Eye (tissue), 1 donor: ENCODE results near the gene ADCY9.

ENCODE experiments used
- DNase-seq: peaks from one replicate; pipeline ENCODE4 v3.0.0-alpha.2; 2015

Gene ADCY9

DNA sequence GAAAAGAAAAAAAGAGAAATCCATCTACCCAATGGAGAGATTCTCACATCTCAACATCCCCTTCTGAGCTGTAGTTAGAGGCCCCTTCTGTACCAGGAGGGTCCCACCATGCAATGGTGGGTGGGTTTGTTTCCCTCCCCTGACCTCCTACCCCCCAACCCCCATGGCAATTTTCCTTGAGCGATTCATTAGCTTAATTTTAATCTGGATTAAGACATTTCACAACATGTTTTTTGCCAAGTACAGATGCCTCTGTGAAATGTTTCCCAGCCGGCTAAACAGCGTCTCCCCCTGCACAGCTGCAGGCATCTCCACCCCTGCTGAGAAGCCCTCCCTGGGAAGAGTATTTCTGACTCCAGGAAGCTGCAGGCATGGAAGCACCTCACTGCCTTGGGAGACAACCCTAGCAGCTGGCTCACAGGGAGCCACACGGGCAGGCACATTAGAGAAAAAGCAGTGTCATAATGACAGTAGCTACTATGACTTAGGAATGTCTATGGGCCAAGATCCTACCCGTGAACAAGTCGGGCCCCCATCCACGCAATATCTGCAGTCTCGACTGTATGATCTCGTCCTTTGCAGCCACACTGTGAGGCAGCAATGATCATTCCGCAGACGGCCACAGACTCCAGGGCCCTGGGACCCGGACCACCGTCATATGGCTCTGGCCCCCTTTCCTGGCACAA, 117.3 kb downstream of the ADCY9 start:
- peak; percentile 64 for DNase-seq

- no peak for DNase-seq
Measured at GRCh38 chr16:3997231-3997841, 118.9 kb downstream of the ADCY9 start.

DNA sequence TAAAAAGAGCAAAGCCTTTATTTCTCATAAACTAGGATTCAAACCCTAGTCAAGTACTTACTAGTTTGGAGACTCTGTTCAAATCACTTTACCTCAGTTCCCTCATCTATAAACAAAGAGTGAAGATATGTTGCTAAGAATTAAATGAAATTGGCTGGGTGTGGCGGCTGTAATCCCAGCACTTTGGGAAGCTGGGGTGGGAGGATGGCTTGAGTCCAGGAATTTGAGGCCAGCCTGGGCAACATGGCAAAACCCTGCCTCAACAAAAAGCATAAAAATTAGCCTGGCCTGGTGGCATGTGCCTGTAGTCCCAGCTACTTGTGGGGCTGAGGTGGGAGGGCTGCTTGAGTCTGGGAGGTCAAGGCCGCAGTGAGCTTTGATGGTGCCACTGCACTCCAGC, 121.2 kb downstream of the ADCY9 start:
- DNase-seq = no peak

GRCh38 chr16:3993052-3993785, 123.0 kb downstream of the ADCY9 start:
- no peak for DNase-seq

DNA sequence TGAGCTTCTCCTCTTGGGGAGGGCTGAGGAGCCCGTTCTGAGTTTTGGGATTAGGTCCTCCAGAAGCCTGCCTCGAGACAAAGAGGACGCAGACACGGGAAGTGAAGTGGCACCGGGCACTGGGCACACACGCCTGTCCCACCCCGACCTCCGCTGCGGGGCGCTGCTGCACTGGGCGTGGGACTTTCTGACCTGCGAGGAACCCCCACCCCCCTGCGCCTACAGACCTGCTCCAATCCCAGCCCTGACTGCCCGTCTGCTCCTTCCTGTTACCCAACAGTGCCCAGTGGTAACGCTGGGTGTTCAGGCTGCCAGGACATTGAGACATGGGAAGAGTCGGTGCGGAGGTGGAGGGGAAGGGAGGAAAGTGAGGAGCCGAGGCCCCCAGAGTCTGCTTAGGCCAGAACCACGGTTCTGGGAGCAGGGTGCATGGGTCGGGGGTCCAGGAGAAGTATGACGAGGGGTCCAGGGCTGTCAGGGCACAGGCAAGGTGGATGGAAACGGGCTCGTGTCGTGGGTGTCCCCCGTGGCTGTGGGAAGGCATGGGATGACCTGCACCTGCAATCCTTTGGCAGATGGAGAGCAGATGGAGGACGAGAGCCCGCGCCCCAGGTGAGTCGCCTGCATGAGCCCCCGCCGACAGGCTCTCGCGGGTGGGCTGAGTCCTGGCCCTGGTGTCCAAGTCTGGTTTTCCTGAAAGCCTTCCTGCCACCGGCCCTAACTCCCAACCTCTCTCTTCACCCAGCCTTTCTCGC, 123.8 kb downstream of the ADCY9 start:
- no peak for DNase-seq

GRCh38 chr16:3988824-3989223, 127.4 kb downstream of the ADCY9 start:
- DNase-seq = no peak

- DNase-seq = no peak
Measured at GRCh38 chr16:3988011-3988410, 128.2 kb downstream of the ADCY9 start.

GRCh38 chr16:3987231-3987630, 129.0 kb downstream of the ADCY9 start:
- no peak for DNase-seq

GRCh38 chr16:3986235-3986544, 130.1 kb downstream of the ADCY9 start:
- no peak for DNase-seq

DNA sequence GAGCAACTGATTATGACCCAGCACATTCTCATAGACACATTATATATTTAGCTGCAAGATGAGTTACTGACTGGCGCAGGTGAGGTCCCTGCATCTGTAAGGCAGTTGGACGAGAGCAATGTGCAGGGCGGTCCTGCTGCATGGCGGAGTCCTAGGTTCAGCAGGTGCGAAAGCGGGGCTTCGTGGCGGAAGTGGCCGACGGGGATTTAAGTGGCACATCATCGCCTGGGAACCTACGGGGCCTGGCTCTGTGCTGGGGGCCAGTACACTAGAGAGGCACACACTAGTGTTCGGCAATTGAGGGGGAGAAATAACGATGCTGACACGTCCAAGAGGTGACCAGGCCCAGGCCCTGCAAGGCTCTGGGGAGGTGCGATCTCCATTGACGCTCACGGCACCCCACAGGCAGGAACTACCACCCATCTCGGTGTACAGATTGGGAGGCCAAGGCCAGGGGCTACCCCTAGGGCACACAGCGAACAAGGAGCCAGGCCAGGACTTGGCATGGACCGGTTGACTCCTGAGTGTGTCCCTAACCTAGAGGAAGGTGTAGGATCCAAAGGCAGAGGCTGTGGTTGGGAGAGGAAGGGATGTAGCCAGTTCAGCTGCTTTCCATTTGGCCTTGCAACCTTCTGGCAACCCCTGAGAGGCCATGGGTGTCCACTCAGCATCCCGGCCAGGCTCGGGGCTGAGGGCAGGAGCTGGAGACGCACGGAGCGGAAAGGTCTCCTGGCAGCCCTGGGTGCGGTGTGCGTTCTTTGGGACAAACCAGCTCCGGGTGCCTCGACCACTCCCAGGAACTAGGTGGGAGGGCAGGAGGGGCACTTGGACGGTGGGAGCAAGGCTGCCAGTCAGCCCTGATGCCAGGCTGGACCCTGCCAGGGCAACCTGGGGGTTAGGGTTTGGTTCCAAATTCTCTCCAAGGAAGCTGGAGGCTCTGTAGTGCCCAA, 131.9 kb downstream of the ADCY9 start:
- no peak for DNase-seq

DNA sequence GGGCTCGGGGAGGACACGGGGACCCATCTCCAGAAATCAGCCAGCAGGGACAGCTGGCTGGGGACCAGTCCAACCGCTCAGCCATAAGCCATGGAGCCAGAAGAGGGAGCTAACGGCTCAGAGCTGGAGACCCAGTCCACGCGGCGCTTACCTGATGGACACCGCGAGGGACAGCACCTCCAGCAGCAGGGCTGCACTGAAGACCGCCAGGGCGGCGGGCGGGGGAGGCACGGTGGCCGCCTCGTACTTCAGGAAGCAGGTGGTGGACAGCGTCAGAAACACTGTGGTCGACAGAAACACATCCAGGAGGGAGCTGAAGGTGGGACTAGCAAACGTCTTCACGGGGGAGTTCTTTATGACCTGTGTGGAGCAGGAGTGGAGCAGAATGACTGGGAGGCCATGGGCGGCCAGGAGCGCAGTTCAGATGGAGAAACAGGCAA, 133.1 kb downstream of the ADCY9 start:
- peak; percentile 85 for DNase-seq

- DNase-seq = no peak
Measured at GRCh38 chr16:3982216-3982615, 134.0 kb downstream of the ADCY9 start.

GRCh38 chr16:3980253-3981111, 135.8 kb downstream of the ADCY9 start:
- peak; percentile 78 for DNase-seq

GRCh38 chr16:3979518-3979917, 136.7 kb downstream of the ADCY9 start:
- no peak for DNase-seq

- DNase-seq = no peak
Measured at GRCh38 chr16:3979070-3979469, 137.2 kb downstream of the ADCY9 start.

- no peak for DNase-seq
Measured at GRCh38 chr16:3977376-3977775, 138.9 kb downstream of the ADCY9 start.

DNA sequence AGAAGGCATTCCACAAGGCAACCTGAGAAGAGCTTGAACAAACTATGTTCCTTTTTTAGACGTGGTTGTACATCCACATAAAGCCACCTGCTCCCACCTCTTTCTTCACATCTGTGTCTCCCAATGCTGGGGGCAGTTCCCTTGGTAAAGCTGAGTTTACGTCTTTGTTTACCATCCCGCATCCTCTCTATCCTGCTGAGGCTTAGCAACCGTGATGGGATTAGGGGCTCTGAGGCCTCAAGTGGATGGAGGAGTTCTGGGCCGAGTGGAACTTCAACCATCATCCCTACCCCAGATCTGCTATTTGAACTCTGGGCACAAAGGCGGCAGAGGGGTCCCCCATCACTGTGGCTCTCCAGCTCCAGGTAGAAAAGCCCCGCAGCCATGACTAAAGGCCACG, 141.5 kb downstream of the ADCY9 start:
- no peak for DNase-seq

DNA sequence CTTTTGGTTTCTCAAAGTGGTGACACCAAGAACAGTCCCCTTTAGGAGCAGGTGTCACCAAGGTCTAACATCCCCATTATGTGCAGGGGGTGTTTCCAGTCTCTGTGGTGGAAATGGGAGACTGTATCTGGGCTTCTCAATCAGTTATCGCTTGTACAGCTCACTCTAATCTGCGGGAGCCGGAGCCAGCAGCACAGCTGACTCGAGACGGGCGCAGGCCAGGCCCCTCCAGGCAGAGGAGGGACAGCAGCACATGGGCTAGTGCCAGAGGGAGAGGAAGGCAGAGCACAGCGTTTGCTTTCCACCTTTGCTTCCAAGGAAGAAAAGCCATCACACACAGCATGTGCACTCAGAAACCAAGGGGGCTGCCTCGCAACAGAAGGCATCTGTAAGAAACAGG, 144.5 kb downstream of the ADCY9 start:
- no peak for DNase-seq

- no peak for DNase-seq
Measured at GRCh38 chr16:3971261-3971660, 145.0 kb downstream of the ADCY9 start.

GRCh38 chr16:3968551-3968950, 147.7 kb downstream of the ADCY9 start:
- DNase-seq = no peak

DNA sequence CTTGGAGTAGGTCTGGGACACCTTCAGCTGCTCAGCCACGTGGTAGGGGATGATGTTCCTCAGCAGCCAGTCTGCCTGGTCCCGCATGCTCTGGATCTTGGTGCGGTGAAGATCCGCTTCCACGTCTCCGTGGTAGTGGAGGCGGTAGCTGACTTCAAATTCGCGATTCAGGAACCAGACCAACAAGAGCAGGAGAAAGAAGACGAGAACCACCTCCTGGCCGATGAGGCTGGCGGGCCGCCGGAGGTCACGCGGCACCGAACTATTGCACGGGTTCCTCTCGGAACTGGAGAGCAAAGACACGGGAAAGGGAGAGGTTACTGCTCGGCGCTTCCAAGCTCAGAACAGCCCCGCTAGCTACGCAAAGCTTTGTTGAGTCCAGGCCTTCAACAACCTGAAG, 149.6 kb downstream of the ADCY9 start:
- DNase-seq = no peak
